Measurements from ENCODE around the gene ZNF778.
A peak's percentile ranks its signal among the peaks of the same experiment; 100 is the strongest.
"Not testable (repeated sequence)": the region's sequence is repeated elsewhere in the genome, so short reads cannot be mapped to it uniquely, and the experiment has no call there.

ZNF778 gene

DNA sequence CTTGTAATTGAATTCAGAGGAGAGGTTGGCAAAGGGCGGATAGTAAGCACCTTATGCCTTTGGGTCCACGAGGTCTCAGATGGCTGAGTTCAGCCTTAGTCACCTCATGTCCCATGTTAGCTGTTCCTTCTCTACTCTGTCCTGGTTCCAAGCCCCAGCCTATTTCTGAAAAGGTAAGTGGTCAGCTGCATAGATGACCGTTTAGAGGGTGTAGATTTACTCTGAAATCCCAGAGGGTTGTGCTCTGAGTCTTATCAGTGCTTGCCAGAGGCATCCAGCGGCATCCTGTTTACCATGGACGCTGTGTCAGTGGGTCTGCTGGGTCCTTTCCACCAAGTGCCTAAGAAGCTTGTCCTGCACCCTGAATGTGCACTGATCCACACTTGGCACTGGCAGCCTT is 1.9 kb downstream of the ZNF778 start:
- DNase-seq, result no peak

DNA sequence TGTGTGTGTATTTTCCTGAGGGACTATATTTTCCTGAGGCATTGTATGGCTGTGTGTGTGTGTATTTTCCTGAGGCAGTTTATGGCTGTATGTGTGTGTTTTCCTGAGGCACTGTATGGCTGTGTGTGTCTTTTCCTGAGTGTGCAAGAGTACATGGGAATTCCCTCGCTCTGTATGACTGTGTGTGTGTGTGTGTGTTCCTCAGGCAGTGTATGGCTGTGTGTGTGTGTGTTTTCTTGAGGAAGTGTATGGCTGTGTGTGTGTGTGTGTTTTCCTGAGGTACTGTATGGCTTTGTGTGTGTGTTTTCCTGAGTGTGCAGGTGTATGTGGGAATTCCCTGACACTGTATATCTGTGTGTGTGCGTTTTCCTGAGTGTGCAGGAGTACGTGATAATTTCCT is 4.1 kb downstream of the ZNF778 start:
- no peak for DNase-seq

DNA sequence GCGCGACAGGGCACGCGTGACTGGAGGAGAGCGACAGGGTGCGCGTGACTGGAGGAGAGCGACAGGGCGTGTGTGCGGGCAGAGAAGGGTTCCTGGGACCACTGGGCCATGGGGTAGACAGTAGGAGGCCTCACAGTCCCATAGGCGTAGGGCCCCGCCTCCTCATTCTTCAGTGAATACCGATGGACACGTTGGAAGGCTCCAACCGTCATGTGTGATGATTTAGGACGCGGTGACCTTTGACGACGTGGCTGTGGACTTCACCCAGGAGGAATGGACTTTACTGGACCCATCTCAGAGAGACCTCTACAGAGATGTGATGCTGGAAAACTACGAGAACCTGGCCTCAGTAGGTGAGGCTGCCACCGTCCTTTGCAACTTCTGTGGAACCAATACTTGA is 5.4 kb downstream of the ZNF778 start:
- DNase-seq, result no peak

DNA sequence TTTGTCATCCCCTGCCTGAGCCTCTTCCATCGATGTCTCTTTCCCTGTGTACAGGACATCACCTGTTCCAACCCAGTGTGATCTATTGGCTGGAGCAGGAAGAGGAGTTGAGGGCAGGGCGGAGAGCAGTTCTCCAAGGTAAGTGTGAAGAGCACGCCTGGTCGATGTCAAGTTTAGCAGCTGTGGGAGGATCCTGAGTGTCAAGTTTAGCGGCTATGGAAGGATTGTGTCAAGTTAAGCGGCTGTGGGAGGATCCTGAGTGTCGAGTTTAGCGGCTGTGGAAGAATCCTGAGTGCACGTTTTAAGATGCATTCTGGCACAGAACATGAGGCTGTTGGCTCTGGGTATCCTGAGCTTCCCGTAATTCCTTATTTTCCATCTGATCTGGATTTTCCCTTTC is 7.2 kb downstream of the ZNF778 start:
- no peak for DNase-seq

DNA sequence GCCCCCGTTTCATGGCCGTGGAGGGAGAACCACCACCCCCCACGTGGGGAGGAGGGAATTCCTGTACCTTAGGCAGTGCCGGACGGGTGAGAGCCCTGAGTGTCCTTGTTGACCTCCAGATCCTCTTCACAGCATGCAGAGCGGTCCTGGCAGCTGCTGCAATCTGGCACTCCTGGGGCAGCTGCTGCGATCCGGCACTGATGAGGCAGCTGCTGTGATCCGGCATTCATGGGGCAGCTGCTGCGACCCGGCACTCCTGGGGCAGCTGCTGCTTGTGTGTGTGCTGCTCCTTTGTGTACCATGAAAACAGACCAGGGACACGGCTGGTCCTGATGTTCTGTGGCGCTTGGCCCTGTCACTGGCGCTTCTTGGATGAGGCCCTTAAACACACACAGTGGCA is 12.8 kb downstream of the ZNF778 start:
- peak; percentile 94 for DNase-seq

DNA sequence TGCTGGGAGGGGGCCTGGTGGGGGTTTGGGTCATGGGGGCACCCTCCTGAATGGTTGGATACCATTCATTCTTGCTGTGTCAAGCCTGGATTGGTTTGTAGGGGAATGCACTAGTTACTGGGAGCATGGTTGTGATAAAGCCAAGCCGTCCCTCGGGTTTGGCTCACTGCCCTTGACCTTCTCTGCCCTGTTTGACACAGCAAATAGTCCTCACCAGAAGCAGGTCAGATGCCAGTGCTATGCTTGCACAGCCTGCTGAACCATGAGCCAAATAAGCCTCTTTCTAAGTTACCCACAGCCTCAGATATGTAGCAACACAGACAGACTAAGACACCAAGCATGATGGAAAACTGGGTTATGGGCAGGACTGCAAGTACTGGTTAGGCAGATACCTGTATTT is 14.6 kb downstream of the ZNF778 start:
- DNase-seq, result no peak

DNA sequence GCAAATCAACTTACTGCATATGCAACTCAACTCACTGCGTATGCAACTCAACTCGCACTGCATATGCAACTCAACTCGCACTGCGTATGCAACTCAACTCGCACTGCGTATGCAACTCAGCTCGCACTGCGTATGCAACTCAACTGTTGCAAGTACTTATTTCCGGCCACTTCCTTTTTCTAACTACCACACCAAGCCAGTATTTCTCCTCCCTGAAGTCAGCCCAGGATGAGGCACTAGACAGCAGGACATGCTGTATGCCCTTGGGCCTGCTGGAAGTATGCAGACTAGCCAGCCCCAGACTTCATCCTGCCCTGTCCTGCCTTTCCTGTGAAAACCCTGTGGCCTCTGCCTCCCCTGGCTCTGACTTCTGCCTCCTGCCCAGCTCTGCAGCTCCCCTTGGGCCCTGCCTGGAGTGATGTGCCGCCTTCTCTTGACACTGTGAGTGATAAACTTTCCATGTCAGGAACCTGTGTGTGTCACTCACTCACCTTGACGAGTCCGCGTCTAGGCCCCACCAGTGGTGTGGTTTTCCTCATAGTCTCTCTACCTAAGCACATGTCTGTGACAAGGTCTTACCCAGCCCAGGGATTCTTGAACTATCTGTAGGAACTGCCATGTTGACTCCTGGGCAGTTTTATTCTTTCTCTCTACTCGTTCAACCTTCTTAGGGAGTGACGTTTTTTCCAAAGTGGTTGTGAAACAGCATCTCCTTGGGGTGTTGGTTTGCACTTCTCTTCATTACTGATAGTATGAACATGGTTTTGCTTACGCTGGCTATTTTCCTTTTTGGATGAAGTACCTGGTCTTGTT is 16.4 kb downstream of the ZNF778 start:
- DNase-seq, result no peak

DNA sequence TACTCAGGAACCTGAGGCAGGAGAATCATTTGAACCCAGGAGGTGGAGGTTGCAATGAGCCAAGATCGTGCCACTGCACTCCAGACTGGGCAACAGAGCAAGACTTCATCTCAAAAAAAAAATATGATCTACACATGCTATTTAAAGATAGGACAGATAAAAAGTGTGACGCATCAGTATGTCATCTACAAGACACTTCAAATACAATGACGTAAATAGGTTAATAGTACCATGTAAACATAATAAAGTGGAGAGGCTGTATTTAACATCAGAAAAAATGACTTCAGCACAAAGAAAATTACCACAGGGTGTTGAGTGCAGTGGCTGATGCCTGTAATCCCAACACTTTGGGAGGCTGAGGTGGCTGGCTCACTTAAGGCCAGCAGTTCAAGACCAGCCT is 20.2 kb downstream of the ZNF778 start:
- peak; percentile 10 for DNase-seq

DNA sequence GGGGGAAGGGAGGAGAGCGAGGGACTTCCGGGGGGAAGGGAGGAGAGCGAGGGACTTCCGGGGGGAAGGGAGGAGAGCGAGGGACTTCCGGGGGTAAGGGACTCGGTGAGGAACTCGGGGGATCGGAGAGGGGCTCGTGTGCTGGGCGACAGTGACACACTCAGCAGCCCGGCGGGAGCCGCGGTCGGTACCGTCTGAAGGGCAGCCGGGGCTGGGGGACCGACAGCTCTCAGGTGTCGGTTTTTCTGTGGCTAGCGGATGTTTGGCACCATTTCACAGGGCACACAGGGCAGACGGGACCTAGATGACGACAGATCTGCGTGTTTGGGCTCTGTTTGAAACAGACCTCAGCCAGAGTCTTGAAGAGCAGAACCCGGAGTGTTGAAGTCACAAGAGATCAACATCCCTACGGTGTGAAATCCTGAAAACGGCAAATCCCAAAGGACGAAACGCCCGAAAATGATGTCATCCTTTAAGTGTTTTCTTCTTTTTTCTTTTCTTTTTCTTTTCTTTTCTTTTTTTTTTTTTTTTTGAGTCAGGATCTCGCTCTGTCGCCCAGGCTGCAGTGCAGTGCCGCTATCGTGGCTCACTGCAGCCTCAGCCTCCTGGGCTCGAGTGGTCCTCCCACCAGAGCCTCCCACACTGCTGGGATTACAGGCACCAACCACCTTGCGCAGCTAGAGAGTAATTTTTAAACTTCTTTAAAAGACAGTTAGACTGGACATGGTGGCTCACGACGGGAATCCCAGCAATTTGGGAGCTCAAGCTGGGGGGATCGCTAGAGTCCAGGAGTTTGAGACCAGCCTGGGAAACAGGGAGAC is 23.9 kb downstream of the ZNF778 start:
- DNase-seq, result peak; percentile 49

DNA sequence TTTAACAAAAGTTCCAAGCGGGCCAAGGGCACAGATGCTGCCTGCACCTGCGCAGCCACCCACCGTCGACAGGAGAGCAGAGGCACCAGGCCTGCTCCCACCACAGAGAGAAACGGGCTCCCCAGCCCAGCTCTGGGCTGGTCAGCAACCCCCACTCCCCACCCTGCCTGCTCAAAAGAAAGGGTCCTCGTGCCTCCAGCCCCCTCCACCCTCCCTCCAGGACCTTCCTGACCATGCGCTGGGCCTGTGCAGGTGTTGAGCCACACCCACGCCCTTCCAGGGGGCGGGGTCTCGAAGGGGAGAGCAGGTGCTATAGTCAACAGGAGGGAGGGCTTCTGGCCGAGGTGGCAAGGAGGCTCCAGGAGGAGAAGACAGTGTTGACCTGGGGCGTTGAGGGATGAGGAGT is 25.3 kb downstream of the ZNF778 start:
- DNase-seq, result no peak

DNA sequence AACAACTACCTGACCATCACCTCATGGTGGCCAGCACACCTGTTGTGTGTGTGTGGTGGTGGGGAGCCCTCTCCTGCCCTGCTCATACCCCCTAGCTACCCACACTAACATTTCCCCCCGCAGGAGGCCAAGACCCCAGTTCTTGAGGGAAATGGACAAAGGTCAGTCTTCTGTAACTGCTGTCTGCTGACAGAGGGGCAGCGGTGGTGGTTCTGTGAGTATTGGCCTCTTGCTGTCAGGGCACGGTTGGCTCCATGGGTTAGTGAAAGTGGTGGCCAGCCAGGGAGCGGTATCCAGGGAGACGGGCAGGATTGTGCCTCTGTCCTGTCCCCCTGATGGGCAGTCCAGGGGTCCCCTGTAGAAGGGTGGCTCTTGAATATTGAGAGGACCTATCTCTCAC is 26.2 kb downstream of the ZNF778 start:
- DNase-seq, result no peak

DNA sequence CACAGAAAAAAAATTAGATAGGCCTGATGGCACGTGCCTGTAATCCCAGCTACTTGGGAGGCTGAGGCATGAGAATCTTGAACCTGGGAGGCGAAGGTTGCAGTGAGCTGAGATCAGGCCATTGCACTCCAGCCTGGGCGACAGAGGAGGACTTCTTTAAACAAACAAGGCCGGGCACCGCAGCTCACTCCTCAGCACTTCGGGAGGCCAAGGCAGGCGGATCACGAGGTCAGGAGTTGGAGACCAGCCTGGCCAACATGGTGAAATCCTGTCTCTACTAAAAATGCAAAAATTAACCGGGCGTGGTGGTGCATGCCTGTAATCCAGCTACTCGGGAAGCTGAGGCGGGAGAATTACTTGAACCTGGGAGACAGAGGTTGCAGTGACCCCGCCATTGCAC is 26.8 kb downstream of the ZNF778 start:
- not testable (repeated sequence) for DNase-seq

DNA sequence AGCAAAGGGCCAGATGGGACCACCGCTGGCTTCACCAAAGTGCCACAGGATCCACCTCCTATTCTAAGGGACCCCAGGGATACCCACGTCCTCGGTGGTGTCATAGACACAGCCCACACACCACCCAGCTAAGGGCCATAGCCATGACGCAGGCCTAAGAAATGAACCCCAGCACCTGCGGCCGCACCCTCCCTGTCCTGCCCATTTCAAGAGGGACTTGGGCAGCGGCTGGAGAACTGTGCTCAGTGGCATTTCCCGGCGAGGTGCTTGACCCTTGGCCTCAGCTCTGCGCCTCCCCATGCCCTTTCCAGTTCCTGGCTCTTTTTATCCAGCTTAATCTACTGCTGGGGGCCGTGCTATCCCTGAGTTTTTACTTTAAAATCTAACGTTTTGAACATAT is 27.3 kb downstream of the ZNF778 start:
- no peak for DNase-seq

DNA sequence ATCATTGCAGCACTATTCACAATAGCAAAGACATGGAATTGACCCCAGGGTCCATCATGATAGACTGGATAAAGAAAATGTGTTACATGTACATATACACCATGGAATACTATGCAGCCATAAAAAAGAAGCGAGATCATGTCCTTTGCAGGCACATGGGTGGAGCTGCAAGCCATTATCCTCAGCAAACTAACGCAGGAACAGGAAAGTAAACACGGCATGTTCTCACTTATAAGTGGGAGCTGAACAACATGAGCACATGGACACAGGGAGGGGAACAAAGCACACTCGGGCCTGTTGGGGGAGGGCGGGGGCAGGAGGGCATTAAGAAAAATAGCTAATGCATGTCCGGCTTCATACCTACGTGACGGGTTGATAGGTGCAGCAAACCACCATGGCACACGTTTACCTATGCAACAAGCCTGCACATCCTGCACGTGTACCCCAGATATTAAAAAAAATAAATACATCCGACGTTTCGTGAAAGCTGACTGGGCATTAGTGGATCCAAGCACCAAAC is 28.9 kb downstream of the ZNF778 start:
- peak; percentile 65 for DNase-seq

DNA sequence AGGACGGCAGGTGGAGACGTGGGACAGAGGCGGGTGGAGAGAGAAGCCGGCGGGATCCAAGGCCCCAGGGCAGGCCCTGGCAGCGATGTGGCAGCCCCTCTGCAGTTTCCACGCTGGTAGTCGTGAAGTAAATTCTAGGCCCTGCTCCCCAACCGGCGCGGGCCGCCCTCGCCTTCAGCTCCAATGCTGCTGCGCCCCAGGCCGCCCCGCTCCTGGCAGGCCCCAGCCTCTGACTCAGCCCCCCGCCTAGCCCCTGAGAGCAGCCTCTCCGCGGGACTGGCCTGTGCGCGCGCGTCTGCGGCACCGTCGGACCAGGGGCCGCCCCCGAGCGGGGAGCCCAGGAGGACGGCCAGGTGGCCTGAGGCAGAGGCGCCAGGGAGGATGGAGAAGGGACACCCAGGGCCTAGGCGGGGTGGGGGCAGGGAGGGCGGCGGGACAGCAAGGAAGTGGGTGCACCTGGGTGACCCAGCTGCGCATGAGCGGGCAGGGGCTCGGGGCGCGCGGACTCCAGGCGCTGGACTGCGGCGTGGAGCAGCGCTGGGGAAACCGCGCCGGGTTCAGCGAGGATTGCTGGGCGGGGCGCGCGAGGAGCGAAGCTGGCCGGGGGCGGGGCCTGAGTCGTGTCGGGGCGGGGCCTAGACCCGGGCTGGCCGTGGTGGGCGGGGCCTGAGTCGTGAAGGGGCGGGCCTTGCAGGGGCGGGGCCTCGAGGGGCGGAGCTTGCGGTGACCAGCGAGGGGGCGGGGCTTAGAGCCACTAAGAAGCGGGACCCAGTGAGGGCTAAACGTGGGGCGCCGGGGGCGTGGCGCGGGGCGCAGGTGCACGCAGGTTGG is 29.6 kb downstream of the ZNF778 start:
- peak; percentile 79 for DNase-seq

DNA sequence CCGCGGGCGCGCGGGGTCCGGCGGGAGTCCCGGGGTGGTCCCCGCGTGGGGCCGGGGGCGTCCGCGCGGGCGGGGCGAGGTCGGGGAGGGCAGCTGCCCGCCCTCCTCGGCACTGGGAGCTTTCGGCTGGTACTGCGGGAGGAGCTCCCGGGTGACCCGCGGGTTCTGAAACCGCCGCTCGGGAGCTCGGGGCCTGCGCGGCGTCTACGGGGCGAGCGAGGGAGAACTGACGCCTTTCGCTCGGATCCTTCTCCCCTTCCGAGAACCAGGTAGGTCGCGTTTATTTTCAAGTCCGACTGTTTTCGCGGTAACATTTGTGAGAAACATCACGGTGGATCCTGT is 30.2 kb downstream of the ZNF778 start:
- not testable (repeated sequence) for DNase-seq

DNA sequence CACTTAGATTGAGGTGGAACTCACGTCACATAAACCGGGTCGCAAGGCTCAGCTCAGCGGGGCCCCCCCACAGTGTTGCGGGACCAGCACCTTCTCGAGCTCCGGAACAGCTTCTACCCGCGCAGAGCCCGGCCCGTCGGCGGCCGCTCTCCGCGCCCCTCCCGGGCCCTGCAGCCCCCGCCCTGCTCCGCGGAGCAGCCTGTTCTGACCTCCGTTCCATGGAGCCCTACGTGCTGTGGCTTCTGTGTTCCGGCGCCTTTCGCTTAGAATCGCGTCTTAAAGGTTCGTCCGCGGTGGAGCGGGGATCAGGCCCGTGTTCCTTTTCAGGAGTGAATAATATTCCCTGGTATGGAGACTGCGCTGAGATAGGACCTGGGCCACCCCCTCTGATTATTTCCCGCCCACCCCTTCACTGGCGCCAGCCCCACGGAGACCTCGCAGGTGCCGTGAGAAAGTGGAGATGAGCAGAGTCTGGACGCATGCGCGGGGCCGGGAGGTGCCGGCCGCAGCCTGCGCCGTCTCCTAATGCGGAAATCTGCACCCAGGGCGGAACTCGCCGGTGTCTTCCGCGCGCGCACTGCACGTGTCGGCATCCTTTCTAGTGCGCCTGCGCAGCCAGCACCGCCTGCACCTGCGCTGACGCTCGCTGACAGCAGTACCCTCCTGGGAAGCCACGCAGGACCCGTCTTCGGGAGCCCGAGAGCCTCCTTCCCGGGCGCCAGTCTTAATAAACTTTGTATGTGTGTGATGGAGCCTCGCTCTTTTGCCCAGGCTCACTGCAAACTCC is 30.9 kb downstream of the ZNF778 start:
- no peak for DNase-seq

DNA sequence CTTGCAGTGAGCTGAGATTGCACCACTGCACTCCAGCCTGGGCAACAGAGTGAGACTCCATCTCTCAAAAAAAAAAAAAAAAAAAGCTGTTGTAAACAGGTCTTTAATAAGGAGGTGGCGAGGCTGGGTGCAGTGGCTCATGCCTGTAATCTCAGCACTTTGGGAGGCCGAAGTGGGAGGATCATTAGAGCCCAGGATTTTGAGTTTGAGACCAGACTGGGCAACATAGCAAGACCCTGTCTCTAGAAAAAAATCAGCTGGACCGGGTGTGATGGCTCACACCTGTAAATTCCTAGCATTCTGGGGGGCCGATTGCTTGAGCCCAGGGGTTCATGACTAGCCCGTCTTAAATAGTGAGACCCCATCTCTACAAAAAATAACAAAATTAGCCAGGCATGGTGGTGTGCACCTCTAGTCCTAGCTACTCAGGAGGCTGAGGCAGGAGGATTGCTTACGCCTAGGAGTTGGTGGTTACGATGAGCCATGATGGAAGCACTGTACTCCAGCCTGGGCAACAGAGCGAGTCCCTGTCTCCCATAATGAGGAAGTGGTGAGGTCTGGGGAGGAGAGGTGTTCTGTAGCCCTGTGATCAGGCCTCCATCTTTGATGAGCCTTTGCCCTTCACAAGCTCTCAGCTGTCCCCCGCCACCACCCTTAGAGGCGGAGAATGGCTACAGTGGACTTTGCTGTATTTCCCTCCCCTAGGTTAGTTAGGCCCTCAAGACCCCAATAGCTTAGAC is 36.2 kb downstream of the ZNF778 start:
- no peak for DNase-seq

DNA sequence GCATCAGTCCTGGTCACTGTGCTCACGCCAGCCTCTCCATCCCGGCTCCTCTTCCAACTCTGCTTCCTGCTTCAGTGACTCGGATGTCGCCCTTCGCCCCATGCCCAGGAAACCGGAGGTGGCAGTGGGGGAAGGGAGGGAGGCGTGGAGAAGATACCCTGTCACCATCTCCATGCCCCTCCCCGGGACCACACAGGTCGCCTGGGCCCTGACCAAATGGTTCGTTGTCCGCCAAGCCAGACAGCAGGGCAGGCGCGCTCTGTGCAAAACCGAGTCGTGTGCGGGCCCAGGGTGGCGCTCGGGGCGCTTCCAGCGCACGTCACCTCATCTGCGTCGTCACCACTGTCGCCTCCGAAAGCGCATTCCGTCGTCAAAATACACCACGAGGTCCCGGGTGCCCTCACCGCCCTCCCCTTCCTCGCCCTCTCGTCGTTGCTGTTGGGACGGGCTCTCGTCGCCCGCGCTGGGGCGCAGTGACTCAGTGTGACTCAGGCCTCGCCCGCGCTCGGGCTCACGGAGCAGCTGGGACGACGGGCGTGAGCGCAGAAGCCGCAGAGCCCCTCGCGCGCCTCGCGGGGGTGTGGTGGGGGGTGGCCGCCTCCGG is 39.2 kb downstream of the ZNF778 start:
- no peak for DNase-seq

DNA sequence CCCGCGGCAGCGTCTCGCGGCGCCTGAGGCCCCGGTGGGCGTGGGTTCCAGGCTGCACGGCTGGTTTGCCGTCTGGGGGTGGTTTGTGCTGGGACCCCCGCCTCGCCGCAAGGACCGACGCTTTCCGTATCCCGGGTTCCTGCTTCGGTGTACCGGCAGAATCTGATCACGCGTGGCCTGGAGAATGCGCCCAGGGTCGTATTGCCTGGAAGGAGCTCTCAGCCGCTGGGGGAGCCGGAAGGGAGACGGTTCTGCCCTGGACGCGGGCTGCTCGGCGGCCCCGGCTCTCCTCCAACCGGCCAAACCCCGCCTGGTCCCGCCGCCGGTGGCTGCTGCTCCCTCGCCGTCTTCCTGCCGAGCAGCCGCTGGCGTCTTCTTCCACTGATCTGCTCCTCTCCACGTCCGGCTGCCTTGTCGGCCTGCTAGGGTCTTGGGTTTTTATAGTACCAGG is 39.8 kb downstream of the ZNF778 start:
- no peak for DNase-seq
